Muscle of leg (tissue), 11 donors: ENCODE results near the gene C4BPB. TPM values are rescaled to one million over a fixed set of nuclear protein-coding genes. Genes with fewer than 3 reads are reported as not detected.

Experiments
- DNase-seq: peaks from one replicate; pipeline ENCODE4 v3.0.0; 2013
- H3K27ac ChIP-seq: one replicate; pipeline ENCODE4 v1.5.1; 2013; ENCODE audit warnings: mild to moderate bottlenecking, low read length, control low read depth
- H3K27me3 ChIP-seq: one replicate; pipeline ENCODE4 v1.6.1; 2013; ENCODE audit warnings: low read length; ENCODE audit not compliant: control insufficient read depth, insufficient read depth
- H3K36me3 ChIP-seq: one replicate; pipeline ENCODE4 v1.6.1; 2013; ENCODE audit warnings: low read length; ENCODE audit not compliant: control insufficient read depth, insufficient read depth
- H3K4me1 ChIP-seq: one replicate; pipeline ENCODE4 v1.6.1; 2013; ENCODE audit warnings: low read length; ENCODE audit not compliant: control insufficient read depth, insufficient read depth
- H3K4me3 ChIP-seq: one replicate; pipeline ENCODE4 v1.5.1; 2013; ENCODE audit warnings: low read length, control low read depth
- H3K9me3 ChIP-seq: replicated peaks from 2 replicates; pipeline ENCODE4 v1.6.1; 2013; ENCODE audit warnings: low read depth, low read length; ENCODE audit not compliant: control insufficient read depth
- WGBS: methylation state at CpG from one replicate; pipeline ENCODE4 v1.1.5; 2013; ENCODE audit warnings: missing lambda C conversion rate; ENCODE audit not compliant: insufficient coverage; 5-methylcytosine and 5-hydroxymethylcytosine counted together
- polyA plus RNA-seq, 8 donors: library from polyadenylated mRNA; unstranded; fragments of 120-200 nt; gene quantifications; one replicate each; pipeline versions ENCODE4 v1.2.1 to v1.2.3, GENCODE V29; 2013; ENCODE audit warnings: inconsistent platforms in 1 of 8, low replicate concordance in 1 of 8; ENCODE audit not compliant: insufficient read length in 8 of 8, insufficient read depth in 1 of 8
- total RNA-seq: library from RNA; stranded (reverse); fragments of 120-200 nt; gene quantifications from one replicate; pipeline ENCODE4 v1.2.4, GENCODE V29; 2013

The C4BPB gene
- total and polyA plus RNA-seq, 9 donors, result 0.11 to 0.53 (median 0.32) TPM; not detected in 1

GRCh38 chr1:207070811-207071210, 17.8 kb upstream of the C4BPB start:
- no peaks in the 10 kb centered on the region for H3K4me1 ChIP-seq
- H3K9me3 ChIP-seq, result no peaks in the 10 kb centered on the region
- DNase-seq, result no peak
- 90% methylated on average over 2 of the region's 4 CpGs for WGBS
- H3K27ac ChIP-seq, result no peak overlapping the region
- H3K4me3 ChIP-seq, result no peak overlapping the region
- H3K27me3 ChIP-seq, result no peaks in the 10 kb centered on the region
- H3K36me3 ChIP-seq, result peaks cover 12% of the 10 kb centered on the region

- DNase-seq, result no peak
- H3K27ac ChIP-seq, result no peak overlapping the region
- no peaks in the 10 kb centered on the region for H3K9me3 ChIP-seq
- WGBS, result 100% methylated on average over 3 of the region's 6 CpGs
- H3K4me1 ChIP-seq, result no peaks in the 10 kb centered on the region
- no peaks in the 10 kb centered on the region for H3K27me3 ChIP-seq
- peaks cover 12% of the 10 kb centered on the region for H3K36me3 ChIP-seq
- no peak overlapping the region for H3K4me3 ChIP-seq
These were observed 17.2 kb upstream of the C4BPB start for GRCh38 chr1:207071426-207071825.

GRCh38 chr1:207072233-207072632, 16.4 kb upstream of the C4BPB start:
- no peaks in the 10 kb centered on the region for H3K4me1 ChIP-seq
- no peak for DNase-seq
- 73% methylated on average over 8 of the region's 8 CpGs for WGBS
- H3K27me3 ChIP-seq, result no peaks in the 10 kb centered on the region
- peaks cover 12% of the 10 kb centered on the region for H3K36me3 ChIP-seq
- no peak overlapping the region for H3K27ac ChIP-seq
- no peak overlapping the region for H3K4me3 ChIP-seq
- no peaks in the 10 kb centered on the region for H3K9me3 ChIP-seq

GRCh38 chr1:207073906-207074820, 14.5 kb upstream of the C4BPB start:
- no peak for DNase-seq
- peaks cover 7% of the 10 kb centered on the region for H3K36me3 ChIP-seq
- no peak overlapping the region for H3K27ac ChIP-seq
- no peak overlapping the region for H3K4me3 ChIP-seq
- no peaks in the 10 kb centered on the region for H3K27me3 ChIP-seq
- H3K9me3 ChIP-seq, result no peaks in the 10 kb centered on the region
- 52% methylated on average over 4 of the region's 4 CpGs for WGBS
- no peaks in the 10 kb centered on the region for H3K4me1 ChIP-seq

GRCh38 chr1:207076181-207076955, 12.3 kb upstream of the C4BPB start:
- Histone ChIP-seq H3K4me3 (no peak overlapping the region), H3K36me3 (peaks cover 3% of the 10 kb centered on the region), H3K27ac (no peak overlapping the region), H3K4me1 (no peaks in the 10 kb centered on the region), H3K9me3 (no peaks in the 10 kb centered on the region), H3K27me3 (no peaks in the 10 kb centered on the region)
- WGBS, result 100% methylated on average over 2 of the region's 5 CpGs
- DNase-seq, result no peak

- Histone ChIP-seq H3K4me3 (no peak overlapping the region), H3K27me3 (no peaks in the 10 kb centered on the region), H3K9me3 (no peaks in the 10 kb centered on the region), H3K4me1 (no peaks in the 10 kb centered on the region), H3K27ac (no peak overlapping the region), H3K36me3 (peaks cover 3% of the 10 kb centered on the region)
- DNase-seq, result no peak
- WGBS, result no CpG with 5 or more reads among the region's 1 CpG
These were observed 11.6 kb upstream of the C4BPB start for GRCh38 chr1:207077012-207077411.

GRCh38 chr1:207077470-207078377, 10.9 kb upstream of the C4BPB start:
- 83% methylated on average over 1 of the region's 6 CpGs for WGBS
- no peaks in the 10 kb centered on the region for H3K27me3 ChIP-seq
- H3K4me1 ChIP-seq, result no peaks in the 10 kb centered on the region
- no peak overlapping the region for H3K4me3 ChIP-seq
- H3K36me3 ChIP-seq, result no peaks in the 10 kb centered on the region
- no peaks in the 10 kb centered on the region for H3K9me3 ChIP-seq
- DNase-seq, result peak; percentile 87
- no peak overlapping the region for H3K27ac ChIP-seq

- no peaks in the 10 kb centered on the region for H3K9me3 ChIP-seq
- no peaks in the 10 kb centered on the region for H3K4me1 ChIP-seq
- H3K27me3 ChIP-seq, result no peaks in the 10 kb centered on the region
- no peak overlapping the region for H3K27ac ChIP-seq
- no peaks in the 10 kb centered on the region for H3K36me3 ChIP-seq
- no peak overlapping the region for H3K4me3 ChIP-seq
- WGBS, result 89% methylated on average over 7 of the region's 11 CpGs
- DNase-seq, result no peak
These were observed 10.0 kb upstream of the C4BPB start for GRCh38 chr1:207078578-207079132.

GRCh38 chr1:207079706-207080241, 8.9 kb upstream of the C4BPB start:
- H3K9me3 ChIP-seq, result no peaks in the 10 kb centered on the region
- H3K4me3 ChIP-seq, result no peak overlapping the region
- 75% methylated on average over 3 of the region's 6 CpGs for WGBS
- H3K36me3 ChIP-seq, result no peaks in the 10 kb centered on the region
- H3K4me1 ChIP-seq, result no peaks in the 10 kb centered on the region
- no peaks in the 10 kb centered on the region for H3K27me3 ChIP-seq
- DNase-seq, result no peak
- no peak overlapping the region for H3K27ac ChIP-seq
